ENCODE results near the gene ACSF3.
A peak's percentile ranks its signal among the peaks of the same experiment; 100 is the strongest.

ACSF3 gene

GRCh38 chr16:89093602-89094251, at the start of gene ACSF3:
Gene ACSF3 (plus strand): TSS chr16:89093852. CDS start chr16:89100682, 6,830 bp downstream.
- DNase-seq, result peak; percentile 75

- DNase-seq, result no peak
These were observed 49.1 kb upstream of the ACSF3 start for GRCh38 chr16:89044418-89045180.

- DNase-seq, result no peak
These were observed 48.4 kb upstream of the ACSF3 start for GRCh38 chr16:89045181-89045815.

- no peak for DNase-seq
These were observed 47.8 kb upstream of the ACSF3 start for GRCh38 chr16:89045881-89046280.

GRCh38 chr16:89046491-89046890, 47.2 kb upstream of the ACSF3 start:
- DNase-seq, result no peak

GRCh38 chr16:89047331-89048089, 46.1 kb upstream of the ACSF3 start:
- DNase-seq, result peak; percentile 26

GRCh38 chr16:89048090-89048725, 45.4 kb upstream of the ACSF3 start:
- DNase-seq, result peak; percentile 25

- no peak for DNase-seq
These were observed 44.7 kb upstream of the ACSF3 start for GRCh38 chr16:89048871-89049422.

- no peak for DNase-seq
These were observed 44.1 kb upstream of the ACSF3 start for GRCh38 chr16:89049484-89050118.

GRCh38 chr16:89050119-89050867, 43.4 kb upstream of the ACSF3 start:
- no peak for DNase-seq

GRCh38 chr16:89050868-89051311, 42.8 kb upstream of the ACSF3 start:
- DNase-seq, result no peak

GRCh38 chr16:89051521-89052166, 42.0 kb upstream of the ACSF3 start:
- no peak for DNase-seq

GRCh38 chr16:89052191-89052889, 41.3 kb upstream of the ACSF3 start:
- DNase-seq, result peak; percentile 48

GRCh38 chr16:89052890-89053724, 40.5 kb upstream of the ACSF3 start:
- peak; percentile 79 for DNase-seq

GRCh38 chr16:89053725-89054029, 40.0 kb upstream of the ACSF3 start:
- DNase-seq, result no peak

GRCh38 chr16:89054261-89054661, 39.4 kb upstream of the ACSF3 start:
- DNase-seq, result peak; percentile 24

GRCh38 chr16:89054714-89055113, 38.9 kb upstream of the ACSF3 start:
- no peak for DNase-seq

- no peak for DNase-seq
These were observed 38.3 kb upstream of the ACSF3 start for GRCh38 chr16:89055313-89055712.

Measured in DMS53 (cell line).